Nephron (organoid): ENCODE measurements around the gene C19orf81.

Experiments
- H3K27ac Mint-ChIP-seq, 3 experiments: 2 replicates each; pipeline ENCODE4 v1.8.0; 2020; ENCODE audit warnings: mixed read lengths in 3 of 3, mild to moderate bottlenecking in 2 of 3, moderate library complexity in 1 of 3
- H3K27me3 Mint-ChIP-seq: 2 replicates; pipeline ENCODE4 v1.8.0; 2021; ENCODE audit warnings: low read depth, mild to moderate bottlenecking, moderate library complexity, mixed read lengths
- H3K36me3 Mint-ChIP-seq: 2 replicates; pipeline ENCODE4 v1.8.0; 2020; ENCODE audit warnings: low read depth, mixed read lengths
- H3K4me1 Mint-ChIP-seq: 2 replicates; pipeline ENCODE4 v1.8.0; 2020; ENCODE audit warnings: mixed read lengths
- H3K4me3 Mint-ChIP-seq, 3 experiments: 2 replicates each; pipeline ENCODE4 v1.8.0; 2020; ENCODE audit warnings: mild to moderate bottlenecking in 3 of 3, mixed read lengths in 3 of 3, moderate library complexity in 2 of 3
- H3K9me3 Mint-ChIP-seq: 2 replicates; pipeline ENCODE4 v1.8.0; 2020; ENCODE audit warnings: mixed read lengths
- TF ChIP-seq, protein P1 (sequence below), 3 experiments: fragments of 200-600 bp; sonication (generic); IDR thresholded peaks; one replicate each; pipeline ENCODE4 v1.5.0; 2021; ENCODE audit warnings: antibody characterized with exemption in 3 of 3; ENCODE audit not compliant: unreplicated experiment in 3 of 3

C19orf81 gene

DNA sequence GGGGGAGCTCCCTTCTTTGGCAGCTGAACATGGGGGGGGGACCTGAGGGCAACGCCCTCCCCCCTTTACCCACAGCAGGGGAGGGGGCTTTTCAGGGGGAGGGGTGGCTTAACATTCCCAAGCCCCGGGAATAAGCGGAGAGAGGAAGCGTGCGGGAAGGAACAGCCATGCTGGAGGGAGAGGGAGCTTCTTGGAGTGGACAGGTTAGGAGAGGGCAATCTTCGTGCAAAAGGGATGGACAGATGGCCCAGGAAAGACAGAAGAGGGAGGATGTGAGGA is 10.8 kb downstream of the C19orf81 start:
- Mint-ChIP-seq H3K27ac (peak overlapping the region in 1 of 3 experiments; percentile 1), H3K9me3 (no peaks in the 10 kb centered on the region), H3K4me1 (peaks cover 16% of the 10 kb centered on the region), H3K27me3 (peaks cover 28% of the 10 kb centered on the region), H3K36me3 (peaks cover 4% of the 10 kb centered on the region), H3K4me3 (peak overlapping the region; percentile 67 to 76 (median 76))
- TF ChIP-seq, protein P1, sequence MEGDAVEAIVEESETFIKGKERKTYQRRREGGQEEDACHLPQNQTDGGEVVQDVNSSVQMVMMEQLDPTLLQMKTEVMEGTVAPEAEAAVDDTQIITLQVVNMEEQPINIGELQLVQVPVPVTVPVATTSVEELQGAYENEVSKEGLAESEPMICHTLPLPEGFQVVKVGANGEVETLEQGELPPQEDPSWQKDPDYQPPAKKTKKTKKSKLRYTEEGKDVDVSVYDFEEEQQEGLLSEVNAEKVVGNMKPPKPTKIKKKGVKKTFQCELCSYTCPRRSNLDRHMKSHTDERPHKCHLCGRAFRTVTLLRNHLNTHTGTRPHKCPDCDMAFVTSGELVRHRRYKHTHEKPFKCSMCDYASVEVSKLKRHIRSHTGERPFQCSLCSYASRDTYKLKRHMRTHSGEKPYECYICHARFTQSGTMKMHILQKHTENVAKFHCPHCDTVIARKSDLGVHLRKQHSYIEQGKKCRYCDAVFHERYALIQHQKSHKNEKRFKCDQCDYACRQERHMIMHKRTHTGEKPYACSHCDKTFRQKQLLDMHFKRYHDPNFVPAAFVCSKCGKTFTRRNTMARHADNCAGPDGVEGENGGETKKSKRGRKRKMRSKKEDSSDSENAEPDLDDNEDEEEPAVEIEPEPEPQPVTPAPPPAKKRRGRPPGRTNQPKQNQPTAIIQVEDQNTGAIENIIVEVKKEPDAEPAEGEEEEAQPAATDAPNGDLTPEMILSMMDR (IDR thresholded peaks at IDR 0.05; ENCODE audit: unreplicated experiment in 3 of 3): no peak

DNA sequence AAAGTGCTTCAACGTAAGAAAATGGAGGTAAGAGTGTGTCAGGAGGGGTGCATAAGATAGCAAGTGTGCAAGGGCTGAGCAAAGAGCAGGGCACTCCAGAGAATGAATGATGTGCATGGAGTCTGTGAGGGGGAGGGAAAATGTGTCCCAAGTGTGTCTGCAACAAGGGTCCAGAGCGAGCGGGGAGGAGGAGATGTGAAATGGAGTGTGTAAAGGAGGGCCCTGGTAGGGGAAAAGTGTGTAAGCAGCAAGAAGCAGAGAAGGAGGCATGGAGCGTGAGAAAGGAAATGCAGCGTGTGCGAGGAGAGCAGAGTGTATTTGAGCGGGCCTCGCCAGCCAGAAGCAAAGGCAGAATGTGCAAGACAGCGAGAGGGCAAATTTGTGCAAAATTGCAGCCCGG is 11.8 kb downstream of the C19orf81 start:
- peaks cover 4% of the 10 kb centered on the region for H3K36me3 Mint-ChIP-seq
- TF ChIP-seq, protein P1 (IDR thresholded peaks at IDR 0.05; ENCODE audit: unreplicated experiment in 3 of 3): no peak

DNA sequence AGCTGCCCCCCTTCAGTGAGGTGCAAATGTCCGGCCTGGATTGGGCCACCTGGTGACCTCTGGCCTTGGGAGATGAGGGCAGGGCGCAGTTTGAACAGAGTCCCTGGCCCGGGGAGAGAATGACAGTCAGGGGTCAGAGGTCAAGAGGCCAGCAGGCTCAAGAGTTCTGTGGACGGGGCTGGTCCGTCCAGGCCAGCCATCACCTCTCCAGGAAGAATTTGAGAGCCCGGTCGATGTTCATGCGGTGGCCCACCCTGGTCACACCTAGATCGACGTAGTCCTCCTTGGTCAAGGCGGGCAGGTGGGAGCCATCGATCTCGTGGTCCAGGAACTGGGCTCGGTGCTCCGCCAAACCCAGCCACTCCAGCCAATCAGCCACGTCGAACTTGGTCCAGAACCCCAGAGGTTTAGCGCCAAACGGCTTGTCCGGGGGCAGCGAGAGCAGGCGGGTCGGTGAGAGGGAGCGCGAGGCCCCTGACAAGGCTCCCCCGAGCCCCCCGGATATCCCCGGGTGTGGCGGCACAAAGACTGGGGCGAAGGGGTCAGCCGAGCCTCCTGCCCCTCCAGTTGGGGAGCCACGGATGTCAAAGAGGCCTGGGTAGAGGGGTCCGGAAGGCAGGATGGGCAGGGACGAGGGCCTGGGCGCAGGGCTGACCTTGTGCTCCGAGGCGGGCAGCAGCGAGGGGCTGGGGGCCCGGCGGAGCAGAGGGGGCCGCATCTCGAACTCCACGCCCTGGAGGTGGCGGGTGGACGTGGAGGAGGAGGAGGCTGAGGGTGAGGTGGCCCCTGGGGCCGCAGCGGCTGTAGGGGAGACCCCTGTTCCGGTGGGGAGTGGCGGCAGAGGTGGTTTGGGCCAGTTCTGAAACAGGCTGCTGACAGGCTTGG is 12.8 kb downstream of the C19orf81 start:
- no peak overlapping the region for H3K27ac Mint-ChIP-seq
- H3K36me3 Mint-ChIP-seq: peaks cover 4% of the 10 kb centered on the region
- H3K9me3 Mint-ChIP-seq: no peaks in the 10 kb centered on the region
- H3K4me1 Mint-ChIP-seq: peaks cover 16% of the 10 kb centered on the region
- H3K4me3 Mint-ChIP-seq: no peak overlapping the region
- peaks cover 39% of the 10 kb centered on the region for H3K27me3 Mint-ChIP-seq
- TF ChIP-seq, protein P1 (IDR thresholded peaks at IDR 0.05; ENCODE audit: unreplicated experiment in 3 of 3): no peak

More for the DNA sequence above, 11.8 kb downstream of the C19orf81 start:
- H3K27ac Mint-ChIP-seq: peak overlapping the region in 1 of 3 experiments; percentile 55
- peaks cover 16% of the 10 kb centered on the region for H3K4me1 Mint-ChIP-seq
- H3K27me3 Mint-ChIP-seq: peaks cover 35% of the 10 kb centered on the region
- H3K9me3 Mint-ChIP-seq: no peaks in the 10 kb centered on the region
- peak overlapping the region; percentile 50 to 62 (median 54) for H3K4me3 Mint-ChIP-seq

DNA sequence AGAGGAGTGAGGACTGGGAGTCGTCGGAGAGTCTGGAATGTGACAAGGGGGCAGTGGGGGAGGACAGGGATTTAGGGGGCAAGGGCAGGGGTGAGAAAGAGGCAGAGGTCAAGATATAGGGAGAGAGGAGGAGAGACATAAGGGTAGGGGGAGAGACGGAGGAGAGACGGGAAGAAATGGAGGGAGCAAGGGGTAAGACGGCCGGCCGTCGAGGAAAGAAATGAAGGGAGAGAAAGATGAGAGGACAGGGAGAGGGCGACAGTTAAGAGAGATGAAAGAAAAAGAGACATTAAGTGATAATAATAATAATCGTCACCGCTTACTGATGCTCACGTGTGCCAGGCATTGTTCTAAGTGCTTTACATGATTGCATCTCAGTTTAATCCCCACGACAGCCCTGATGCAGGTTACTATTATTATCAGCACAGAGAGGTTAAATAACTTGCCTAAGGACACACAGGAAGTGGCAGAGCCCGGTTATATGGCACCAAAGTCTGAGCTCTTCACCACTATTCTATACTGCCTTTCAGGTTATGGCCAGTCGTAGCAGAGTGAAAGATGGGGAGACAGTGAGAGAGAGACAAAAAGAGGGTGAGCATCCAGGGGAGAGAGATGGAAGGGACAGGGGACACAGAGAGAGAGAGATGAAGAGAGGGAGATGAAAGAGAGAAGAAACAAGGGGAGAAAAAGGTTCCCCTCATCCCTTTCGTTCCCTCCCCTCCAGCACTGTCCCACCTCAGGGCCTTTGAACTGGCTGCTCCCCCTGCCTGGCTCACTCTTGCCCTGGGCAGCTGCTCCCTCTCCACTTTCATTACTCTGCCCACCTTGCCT is 13.6 kb downstream of the C19orf81 start:
- Mint-ChIP-seq H3K9me3 (no peaks in the 10 kb centered on the region), H3K4me1 (peaks cover 16% of the 10 kb centered on the region), H3K27me3 (peaks cover 41% of the 10 kb centered on the region), H3K36me3 (peaks cover 4% of the 10 kb centered on the region), H3K27ac (peak overlapping the region in 1 of 3 experiments; percentile 51), H3K4me3 (peak overlapping the region; percentile 31 to 47 (median 46))
- TF ChIP-seq, protein P1 (IDR thresholded peaks at IDR 0.05; ENCODE audit: unreplicated experiment in 3 of 3): no peak

DNA sequence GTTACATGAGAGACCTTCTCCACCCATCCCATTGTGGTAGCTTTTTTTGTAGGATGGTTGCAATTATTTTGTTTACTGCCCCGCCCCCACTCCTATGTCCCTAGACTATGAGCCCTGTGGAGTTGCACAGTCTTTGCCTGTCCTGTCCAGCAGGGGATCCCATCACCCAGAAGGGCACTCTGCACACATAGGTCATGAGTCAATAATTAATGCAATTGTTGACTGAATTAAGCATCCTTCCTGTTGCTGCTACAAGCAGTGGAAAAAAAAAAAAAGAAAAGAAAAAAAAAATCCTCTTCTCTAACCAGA is 14.2 kb downstream of the C19orf81 start:
- H3K9me3 Mint-ChIP-seq: no peaks in the 10 kb centered on the region
- H3K27me3 Mint-ChIP-seq: peaks cover 41% of the 10 kb centered on the region
- peaks cover 13% of the 10 kb centered on the region for H3K4me1 Mint-ChIP-seq
- peak overlapping the region; percentile 12 to 47 (median 26) for H3K4me3 Mint-ChIP-seq
- peak overlapping the region in 1 of 3 experiments; percentile 51 for H3K27ac Mint-ChIP-seq
- TF ChIP-seq, protein P1 (IDR thresholded peaks at IDR 0.05; ENCODE audit: unreplicated experiment in 3 of 3): no peak
- H3K36me3 Mint-ChIP-seq: peaks cover 4% of the 10 kb centered on the region
